GM23338 (cell line): ENCODE data around the gene SZT2. TPM values are rescaled to one million over a fixed set of nuclear protein-coding genes. Genes with fewer than 3 reads are reported as not detected.

ENCODE experiments used
- ATAC-seq: fragments of 200-7000 bp; cut with Tn5 transposase; 3 replicates; pipeline ENCODE4 v1.9.1; 2020
- DNase-seq: peaks from one replicate; pipeline ENCODE4 v3.0.0-alpha.2; 2015; ENCODE audit warnings: low spot score
- H2AFZ ChIP-seq: fragments of 200-600 bp; sonication (generic); 2 replicates; pipeline ENCODE4 v1.8.0; 2016; ENCODE audit warnings: antibody characterized with exemption, mild to moderate bottlenecking, moderate library complexity
- H3F3A ChIP-seq: fragments of 200-600 bp; sonication (generic); replicated peaks from 2 replicates; pipeline ENCODE4 v1.8.0; 2017; ENCODE audit warnings: antibody characterized with exemption, mixed run types, low read depth
- H3K27ac ChIP-seq: fragments of 200-600 bp; sonication (generic); 2 replicates; pipeline ENCODE4 v1.6.1; 2016; ENCODE audit warnings: low read depth
- H3K27me3 ChIP-seq: fragments of 200-600 bp; sonication (generic); 2 replicates; pipeline ENCODE4 v1.8.0; 2016; ENCODE audit warnings: mild to moderate bottlenecking, mixed run types, moderate library complexity; ENCODE audit not compliant: insufficient read depth
- H3K36me3 ChIP-seq: fragments of 200-600 bp; sonication (generic); 2 replicates; pipeline ENCODE4 v1.8.0; 2016; ENCODE audit warnings: mild to moderate bottlenecking; ENCODE audit not compliant: insufficient read depth
- H3K4me1 ChIP-seq: fragments of 200-600 bp; sonication (generic); 2 replicates; pipeline ENCODE4 v1.8.0; 2016; ENCODE audit warnings: mild to moderate bottlenecking, moderate library complexity; ENCODE audit not compliant: insufficient read depth
- H3K4me2 ChIP-seq: fragments of 200-600 bp; sonication (generic); 2 replicates; pipeline ENCODE4 v1.7.1; 2017; ENCODE audit warnings: mixed run types
- H3K4me3 ChIP-seq: fragments of 200-600 bp; sonication (generic); 2 replicates; pipeline ENCODE4 v1.6.1; 2016; ENCODE audit warnings: mixed run types
- H3K79me2 ChIP-seq: fragments of 200-600 bp; sonication (generic); replicated peaks from 2 replicates; pipeline ENCODE4 v1.8.0; 2017; ENCODE audit warnings: mild to moderate bottlenecking; ENCODE audit not compliant: insufficient read depth
- H3K9me2 ChIP-seq: fragments of 200-600 bp; sonication (generic); 2 replicates; pipeline ENCODE4 v1.8.0; 2017; ENCODE audit not compliant: insufficient read depth
- H4K20me1 ChIP-seq: fragments of 200-600 bp; sonication (generic); replicated peaks from 2 replicates; pipeline ENCODE4 v1.8.0; 2017; ENCODE audit warnings: mild to moderate bottlenecking; ENCODE audit not compliant: insufficient read depth
- H3K27ac Mint-ChIP-seq: 2 replicates; pipeline ENCODE4 v1.8.0; 2020; ENCODE audit warnings: inconsistent platforms, mild to moderate bottlenecking, moderate library complexity, mixed read lengths
- H3K27me3 Mint-ChIP-seq: 3 replicates; pipeline ENCODE4 v1.8.0; 2022; ENCODE audit warnings: low read depth, mild to moderate bottlenecking, moderate library complexity, mixed read lengths, inconsistent platforms; ENCODE audit not compliant: insufficient read depth, poor library complexity
- H3K36me3 Mint-ChIP-seq: 3 replicates; pipeline ENCODE4 v1.8.0; 2021; ENCODE audit warnings: low read depth, mild to moderate bottlenecking, inconsistent platforms, moderate library complexity, mixed read lengths
- H3K4me1 Mint-ChIP-seq: 3 replicates; pipeline ENCODE4 v1.8.0; 2020; ENCODE audit warnings: mild to moderate bottlenecking, inconsistent platforms, mixed read lengths
- H3K4me3 Mint-ChIP-seq: 3 replicates; pipeline ENCODE4 v1.8.0; 2021; ENCODE audit warnings: moderate library complexity, mild to moderate bottlenecking, inconsistent platforms, mixed read lengths
- H3K9me3 Mint-ChIP-seq: 3 replicates; pipeline ENCODE4 v1.8.0; 2020; ENCODE audit warnings: moderate library complexity, mild to moderate bottlenecking, inconsistent platforms, mixed read lengths
- CREB1 ChIP-seq: fragments of 250-450 bp; sonication (Bioruptor Pico); IDR thresholded peaks from 2 replicates; pipeline ENCODE4 v1.5.0; 2020; ENCODE audit warnings: low read depth, mild to moderate bottlenecking, moderate library complexity
- EZH2 ChIP-seq: fragments of 200-600 bp; sonication (generic); IDR thresholded peaks from one replicate; pipeline ENCODE4 v1.8.0; 2017; ENCODE audit warnings: antibody characterized with exemption, mild to moderate bottlenecking, low read depth; ENCODE audit not compliant: unreplicated experiment
- EZH2phosphoT487 ChIP-seq: fragments of 200-600 bp; sonication (generic); IDR thresholded peaks from one replicate; pipeline ENCODE4 v1.8.1; 2018; ENCODE audit warnings: antibody characterized with exemption; ENCODE audit not compliant: unreplicated experiment
- JUNB ChIP-seq: IDR thresholded peaks from one replicate; pipeline ENCODE4 v1.6.1; 2016; ENCODE audit warnings: antibody characterized with exemption; ENCODE audit not compliant: unreplicated experiment
- NANOG ChIP-seq: IDR thresholded peaks from 2 replicates; pipeline ENCODE4 v1.6.1; 2016; ENCODE audit warnings: antibody characterized with exemption, borderline replicate concordance
- POLR2AphosphoS5 ChIP-seq: IDR thresholded peaks from 2 replicates; pipeline ENCODE4 v1.6.1; 2016; ENCODE audit warnings: antibody characterized with exemption, low read depth
- STAT1 ChIP-seq: IDR thresholded peaks from one replicate; pipeline ENCODE4 v1.6.1; 2016; ENCODE audit warnings: antibody characterized with exemption; ENCODE audit not compliant: unreplicated experiment
- ZNF114 ChIP-seq: fragments of 250-450 bp; sonication (Bioruptor Pico); IDR thresholded peaks from 2 replicates; pipeline ENCODE4 v1.5.0; 2020; ENCODE audit warnings: mild to moderate bottlenecking, moderate library complexity
- ZNF331 ChIP-seq: fragments of 250-450 bp; sonication (Bioruptor Pico); IDR thresholded peaks from 2 replicates; pipeline ENCODE4 v1.5.0; 2020; ENCODE audit warnings: low read depth, mild to moderate bottlenecking, moderate library complexity
- polyA plus RNA-seq: library from polyadenylated mRNA; unstranded; fragments of >200 nt; fragmentation: Nextera tagmentation; extraction: Ambion mirVana; gene quantifications from 2 replicates; pipeline ENCODE4 v1.2.1, GENCODE V29; 2016
- total RNA-seq: library from RNA; depleted of rRNA; stranded (reverse); fragments of >200 nt; shearing (Covaris generic); gene quantifications from 2 replicates; pipeline ENCODE4 v1.2.3, GENCODE V29; 2014
- TF ChIP-seq, protein P1 (sequence below): IDR thresholded peaks from 2 replicates; pipeline ENCODE4 v1.6.1; 2016; ENCODE audit warnings: antibody characterized with exemption
- TF ChIP-seq, protein P2 (sequence below): IDR thresholded peaks from one replicate; pipeline ENCODE4 v1.6.1; 2018; ENCODE audit warnings: antibody characterized with exemption; ENCODE audit not compliant: unreplicated experiment
- TF ChIP-seq, protein P3 (sequence below): fragments of 250-450 bp; sonication (Bioruptor Pico); IDR thresholded peaks from 2 replicates; pipeline ENCODE4 v1.5.0; 2020; ENCODE audit warnings: mild to moderate bottlenecking, moderate library complexity
- TF ChIP-seq, protein P4 (sequence below), 2 experiments: fragments of 200-600 bp in 1 of 2; sonication (generic) in 1 of 2; conservative IDR thresholded peaks; 2 replicates each; pipeline versions ENCODE4 v1.5.1 to v1.6.1; 2016 to 2017; ENCODE audit warnings: antibody characterized with exemption in 2 of 2, low read depth in 2 of 2, mild to moderate bottlenecking in 2 of 2, moderate library complexity in 1 of 2

Gene SZT2
- total and polyA plus RNA-seq, 2 experiments from 2014 or later, result 4.1 to 16.1 TPM

DNA sequence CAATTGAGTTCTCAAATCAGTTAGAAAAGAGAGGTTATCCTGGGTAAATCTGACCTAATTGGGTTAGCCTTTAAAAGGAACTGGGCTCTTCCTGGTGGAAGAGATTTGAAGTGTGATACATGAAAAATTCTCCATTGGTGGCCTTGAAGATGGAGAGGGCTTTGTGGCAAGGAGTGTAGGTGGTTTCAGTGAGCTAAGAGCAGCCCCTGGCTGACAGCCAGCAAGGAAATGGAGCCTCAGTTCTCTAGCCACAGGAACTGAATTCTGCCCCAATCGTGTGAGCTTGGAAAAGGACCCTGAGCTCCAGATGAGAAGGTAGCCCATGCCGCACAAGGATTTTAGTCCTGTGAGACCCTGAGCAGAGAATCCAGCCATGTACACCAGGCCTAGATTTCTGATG is 76.7 kb downstream of the SZT2 start:
- ATAC-seq, result no peak
- Histone ChIP-seq H3K4me2 (no peak overlapping the region), H3K4me3 (no peak overlapping the region), H4K20me1 (no peaks in the 10 kb centered on the region), H3K79me2 (no peaks in the 10 kb centered on the region), H2AFZ (no peak overlapping the region), H3K4me1 (no peaks in the 10 kb centered on the region), H3F3A (no peaks in the 10 kb centered on the region), H3K9me2 (peaks cover 8% of the 10 kb centered on the region), H3K27ac (no peak overlapping the region), H3K36me3 (no peaks in the 10 kb centered on the region), H3K27me3 (no peaks in the 10 kb centered on the region)
- Mint-ChIP-seq H3K27ac (no peak overlapping the region), H3K9me3 (no peaks in the 10 kb centered on the region), H3K4me3 (no peak overlapping the region), H3K27me3 (peaks cover 3% of the 10 kb centered on the region), H3K4me1 (no peaks in the 10 kb centered on the region), H3K36me3 (no peaks in the 10 kb centered on the region)
- no peak for DNase-seq
- TF ChIP-seq POLR2AphosphoS5 (no peak), ZNF331 (no peak), JUNB (no peak), CREB1 (CRISPR knock-in tag) (no peak), ZNF114 (CRISPR knock-in tag) (no peak), EZH2 (no peak), STAT1 (no peak), EZH2phosphoT487 (no peak), NANOG (no peak)
- TF ChIP-seq, protein P1, sequence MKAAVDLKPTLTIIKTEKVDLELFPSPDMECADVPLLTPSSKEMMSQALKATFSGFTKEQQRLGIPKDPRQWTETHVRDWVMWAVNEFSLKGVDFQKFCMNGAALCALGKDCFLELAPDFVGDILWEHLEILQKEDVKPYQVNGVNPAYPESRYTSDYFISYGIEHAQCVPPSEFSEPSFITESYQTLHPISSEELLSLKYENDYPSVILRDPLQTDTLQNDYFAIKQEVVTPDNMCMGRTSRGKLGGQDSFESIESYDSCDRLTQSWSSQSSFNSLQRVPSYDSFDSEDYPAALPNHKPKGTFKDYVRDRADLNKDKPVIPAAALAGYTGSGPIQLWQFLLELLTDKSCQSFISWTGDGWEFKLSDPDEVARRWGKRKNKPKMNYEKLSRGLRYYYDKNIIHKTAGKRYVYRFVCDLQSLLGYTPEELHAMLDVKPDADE, result no peak
- TF ChIP-seq, protein P2, sequence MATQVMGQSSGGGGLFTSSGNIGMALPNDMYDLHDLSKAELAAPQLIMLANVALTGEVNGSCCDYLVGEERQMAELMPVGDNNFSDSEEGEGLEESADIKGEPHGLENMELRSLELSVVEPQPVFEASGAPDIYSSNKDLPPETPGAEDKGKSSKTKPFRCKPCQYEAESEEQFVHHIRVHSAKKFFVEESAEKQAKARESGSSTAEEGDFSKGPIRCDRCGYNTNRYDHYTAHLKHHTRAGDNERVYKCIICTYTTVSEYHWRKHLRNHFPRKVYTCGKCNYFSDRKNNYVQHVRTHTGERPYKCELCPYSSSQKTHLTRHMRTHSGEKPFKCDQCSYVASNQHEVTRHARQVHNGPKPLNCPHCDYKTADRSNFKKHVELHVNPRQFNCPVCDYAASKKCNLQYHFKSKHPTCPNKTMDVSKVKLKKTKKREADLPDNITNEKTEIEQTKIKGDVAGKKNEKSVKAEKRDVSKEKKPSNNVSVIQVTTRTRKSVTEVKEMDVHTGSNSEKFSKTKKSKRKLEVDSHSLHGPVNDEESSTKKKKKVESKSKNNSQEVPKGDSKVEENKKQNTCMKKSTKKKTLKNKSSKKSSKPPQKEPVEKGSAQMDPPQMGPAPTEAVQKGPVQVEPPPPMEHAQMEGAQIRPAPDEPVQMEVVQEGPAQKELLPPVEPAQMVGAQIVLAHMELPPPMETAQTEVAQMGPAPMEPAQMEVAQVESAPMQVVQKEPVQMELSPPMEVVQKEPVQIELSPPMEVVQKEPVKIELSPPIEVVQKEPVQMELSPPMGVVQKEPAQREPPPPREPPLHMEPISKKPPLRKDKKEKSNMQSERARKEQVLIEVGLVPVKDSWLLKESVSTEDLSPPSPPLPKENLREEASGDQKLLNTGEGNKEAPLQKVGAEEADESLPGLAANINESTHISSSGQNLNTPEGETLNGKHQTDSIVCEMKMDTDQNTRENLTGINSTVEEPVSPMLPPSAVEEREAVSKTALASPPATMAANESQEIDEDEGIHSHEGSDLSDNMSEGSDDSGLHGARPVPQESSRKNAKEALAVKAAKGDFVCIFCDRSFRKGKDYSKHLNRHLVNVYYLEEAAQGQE, result no peak
- TF ChIP-seq, protein P3, sequence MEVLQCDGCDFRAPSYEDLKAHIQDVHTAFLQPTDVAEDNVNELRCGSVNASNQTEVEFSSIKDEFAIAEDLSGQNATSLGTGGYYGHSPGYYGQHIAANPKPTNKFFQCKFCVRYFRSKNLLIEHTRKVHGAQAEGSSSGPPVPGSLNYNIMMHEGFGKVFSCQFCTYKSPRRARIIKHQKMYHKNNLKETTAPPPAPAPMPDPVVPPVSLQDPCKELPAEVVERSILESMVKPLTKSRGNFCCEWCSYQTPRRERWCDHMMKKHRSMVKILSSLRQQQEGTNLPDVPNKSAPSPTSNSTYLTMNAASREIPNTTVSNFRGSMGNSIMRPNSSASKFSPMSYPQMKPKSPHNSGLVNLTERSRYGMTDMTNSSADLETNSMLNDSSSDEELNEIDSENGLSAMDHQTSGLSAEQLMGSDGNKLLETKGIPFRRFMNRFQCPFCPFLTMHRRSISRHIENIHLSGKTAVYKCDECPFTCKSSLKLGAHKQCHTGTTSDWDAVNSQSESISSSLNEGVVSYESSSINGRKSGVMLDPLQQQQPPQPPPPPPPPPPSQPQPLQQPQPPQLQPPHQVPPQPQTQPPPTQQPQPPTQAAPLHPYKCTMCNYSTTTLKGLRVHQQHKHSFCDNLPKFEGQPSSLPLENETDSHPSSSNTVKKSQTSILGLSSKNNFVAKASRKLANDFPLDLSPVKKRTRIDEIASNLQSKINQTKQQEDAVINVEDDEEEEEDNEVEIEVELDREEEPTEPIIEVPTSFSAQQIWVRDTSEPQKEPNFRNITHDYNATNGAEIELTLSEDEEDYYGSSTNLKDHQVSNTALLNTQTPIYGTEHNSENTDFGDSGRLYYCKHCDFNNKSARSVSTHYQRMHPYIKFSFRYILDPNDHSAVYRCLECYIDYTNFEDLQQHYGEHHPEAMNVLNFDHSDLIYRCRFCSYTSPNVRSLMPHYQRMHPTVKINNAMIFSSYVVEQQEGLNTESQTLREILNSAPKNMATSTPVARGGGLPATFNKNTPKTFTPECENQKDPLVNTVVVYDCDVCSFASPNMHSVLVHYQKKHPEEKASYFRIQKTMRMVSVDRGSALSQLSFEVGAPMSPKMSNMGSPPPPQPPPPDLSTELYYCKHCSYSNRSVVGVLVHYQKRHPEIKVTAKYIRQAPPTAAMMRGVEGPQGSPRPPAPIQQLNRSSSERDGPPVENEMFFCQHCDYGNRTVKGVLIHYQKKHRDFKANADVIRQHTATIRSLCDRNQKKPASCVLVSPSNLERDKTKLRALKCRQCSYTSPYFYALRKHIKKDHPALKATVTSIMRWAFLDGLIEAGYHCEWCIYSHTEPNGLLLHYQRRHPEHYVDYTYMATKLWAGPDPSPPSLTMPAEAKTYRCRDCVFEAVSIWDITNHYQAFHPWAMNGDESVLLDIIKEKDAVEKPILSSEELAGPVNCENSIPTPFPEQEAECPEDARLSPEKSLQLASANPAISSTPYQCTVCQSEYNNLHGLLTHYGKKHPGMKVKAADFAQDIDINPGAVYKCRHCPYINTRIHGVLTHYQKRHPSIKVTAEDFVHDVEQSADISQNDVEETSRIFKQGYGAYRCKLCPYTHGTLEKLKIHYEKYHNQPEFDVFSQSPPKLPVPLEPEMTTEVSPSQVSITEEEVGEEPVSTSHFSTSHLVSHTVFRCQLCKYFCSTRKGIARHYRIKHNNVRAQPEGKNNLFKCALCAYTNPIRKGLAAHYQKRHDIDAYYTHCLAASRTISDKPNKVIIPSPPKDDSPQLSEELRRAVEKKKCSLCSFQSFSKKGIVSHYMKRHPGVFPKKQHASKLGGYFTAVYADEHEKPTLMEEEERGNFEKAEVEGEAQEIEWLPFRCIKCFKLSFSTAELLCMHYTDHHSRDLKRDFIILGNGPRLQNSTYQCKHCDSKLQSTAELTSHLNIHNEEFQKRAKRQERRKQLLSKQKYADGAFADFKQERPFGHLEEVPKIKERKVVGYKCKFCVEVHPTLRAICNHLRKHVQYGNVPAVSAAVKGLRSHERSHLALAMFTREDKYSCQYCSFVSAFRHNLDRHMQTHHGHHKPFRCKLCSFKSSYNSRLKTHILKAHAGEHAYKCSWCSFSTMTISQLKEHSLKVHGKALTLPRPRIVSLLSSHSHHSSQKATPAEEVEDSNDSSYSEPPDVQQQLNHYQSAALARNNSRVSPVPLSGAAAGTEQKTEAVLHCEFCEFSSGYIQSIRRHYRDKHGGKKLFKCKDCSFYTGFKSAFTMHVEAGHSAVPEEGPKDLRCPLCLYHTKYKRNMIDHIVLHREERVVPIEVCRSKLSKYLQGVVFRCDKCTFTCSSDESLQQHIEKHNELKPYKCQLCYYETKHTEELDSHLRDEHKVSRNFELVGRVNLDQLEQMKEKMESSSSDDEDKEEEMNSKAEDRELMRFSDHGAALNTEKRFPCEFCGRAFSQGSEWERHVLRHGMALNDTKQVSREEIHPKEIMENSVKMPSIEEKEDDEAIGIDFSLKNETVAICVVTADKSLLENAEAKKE (CRISPR knock-in tag), result no peak
- TF ChIP-seq, protein P4, sequence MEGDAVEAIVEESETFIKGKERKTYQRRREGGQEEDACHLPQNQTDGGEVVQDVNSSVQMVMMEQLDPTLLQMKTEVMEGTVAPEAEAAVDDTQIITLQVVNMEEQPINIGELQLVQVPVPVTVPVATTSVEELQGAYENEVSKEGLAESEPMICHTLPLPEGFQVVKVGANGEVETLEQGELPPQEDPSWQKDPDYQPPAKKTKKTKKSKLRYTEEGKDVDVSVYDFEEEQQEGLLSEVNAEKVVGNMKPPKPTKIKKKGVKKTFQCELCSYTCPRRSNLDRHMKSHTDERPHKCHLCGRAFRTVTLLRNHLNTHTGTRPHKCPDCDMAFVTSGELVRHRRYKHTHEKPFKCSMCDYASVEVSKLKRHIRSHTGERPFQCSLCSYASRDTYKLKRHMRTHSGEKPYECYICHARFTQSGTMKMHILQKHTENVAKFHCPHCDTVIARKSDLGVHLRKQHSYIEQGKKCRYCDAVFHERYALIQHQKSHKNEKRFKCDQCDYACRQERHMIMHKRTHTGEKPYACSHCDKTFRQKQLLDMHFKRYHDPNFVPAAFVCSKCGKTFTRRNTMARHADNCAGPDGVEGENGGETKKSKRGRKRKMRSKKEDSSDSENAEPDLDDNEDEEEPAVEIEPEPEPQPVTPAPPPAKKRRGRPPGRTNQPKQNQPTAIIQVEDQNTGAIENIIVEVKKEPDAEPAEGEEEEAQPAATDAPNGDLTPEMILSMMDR (conservative IDR thresholded peaks at IDR 0.05; ENCODE audit: low read depth in 2 of 2), result no peak
